ENCODE results near the gene CDH16. TPM values are rescaled to one million over a fixed set of nuclear protein-coding genes. Genes with fewer than 3 reads are reported as not detected.

CDH16 gene
- total RNA-seq, 1 donor from 2014 or later, result not detected

GRCh38 chr16:66917741-66918140 lies 944 bp downstream of the CDH16 start:
- intact Hi-C loops (cut with micrococcal nuclease), result no loop called here
- no peaks in the 10 kb centered on the region for H3K9me3 Mint-ChIP-seq
- no peaks in the 10 kb centered on the region for H3K36me3 Mint-ChIP-seq (ENCODE audit: low read depth)
- DNase-seq, result no peak
- H3K27ac Mint-ChIP-seq, result no peak overlapping the region
- H3K4me3 Mint-ChIP-seq, result no peak overlapping the region
- peaks cover 19% of the 10 kb centered on the region for H3K27me3 Mint-ChIP-seq
- no peaks in the 10 kb centered on the region for H3K4me1 Mint-ChIP-seq

DNA sequence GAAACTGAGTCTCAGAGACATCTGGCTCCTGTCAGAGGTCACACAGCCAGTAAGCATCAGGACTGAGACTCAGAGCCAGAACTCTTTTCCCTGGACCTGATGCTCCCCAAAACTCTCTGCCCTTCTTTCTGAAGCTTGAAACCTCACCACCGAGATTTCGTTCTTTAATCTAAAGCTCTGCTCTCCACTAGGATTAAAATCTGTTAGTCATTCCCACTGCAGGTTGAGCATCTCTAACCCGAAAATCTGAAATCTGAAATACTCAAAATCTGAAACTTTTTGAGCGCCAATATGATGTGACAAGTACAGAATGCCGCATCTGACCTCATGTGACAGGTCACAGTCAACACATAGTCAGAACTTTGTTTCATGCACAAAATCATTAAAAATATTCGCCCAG lies 2.2 kb downstream of the CDH16 start:
- Mint-ChIP-seq H3K27me3 (peaks cover 19% of the 10 kb centered on the region), H3K4me3 (no peak overlapping the region), H3K36me3 (ENCODE audit: low read depth) (no peaks in the 10 kb centered on the region), H3K4me1 (no peaks in the 10 kb centered on the region), H3K9me3 (no peaks in the 10 kb centered on the region), H3K27ac (no peak overlapping the region)
- DNase-seq, result no peak
- intact Hi-C loops (cut with micrococcal nuclease), result no loop called here

DNA sequence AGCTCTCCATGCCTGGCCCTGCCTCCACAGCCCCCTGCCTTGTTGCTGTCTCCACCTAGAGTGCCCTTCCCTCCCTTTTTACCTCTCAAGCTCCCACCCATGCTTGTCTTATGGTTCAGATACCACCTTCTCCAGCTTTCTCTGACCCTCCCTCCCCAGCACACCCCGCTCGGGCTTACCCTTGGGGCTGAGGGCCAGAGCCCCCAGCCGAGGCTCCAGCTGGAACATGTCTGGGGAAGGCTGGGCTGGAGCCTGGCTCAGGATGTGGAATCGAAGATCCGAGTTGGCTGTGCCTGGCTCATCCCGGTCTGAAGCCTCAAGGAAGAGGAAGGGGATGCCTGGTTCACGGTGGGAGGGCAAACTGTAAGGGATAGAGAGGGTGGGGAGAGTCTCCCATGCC lies 3.6 kb downstream of the CDH16 start:
- Mint-ChIP-seq H3K9me3 (no peaks in the 10 kb centered on the region), H3K36me3 (ENCODE audit: low read depth) (no peaks in the 10 kb centered on the region), H3K27me3 (peaks cover 11% of the 10 kb centered on the region), H3K27ac (no peak overlapping the region), H3K4me3 (no peak overlapping the region), H3K4me1 (no peaks in the 10 kb centered on the region)
- DNase-seq, result no peak
- intact Hi-C loops (cut with micrococcal nuclease), result no loop called here

GRCh38 chr16:66914541-66914940 lies 4.1 kb downstream of the CDH16 start:
- no peaks in the 10 kb centered on the region for H3K36me3 Mint-ChIP-seq (ENCODE audit: low read depth)
- no peak for DNase-seq
- peak overlapping the region; percentile 3 for H3K27ac Mint-ChIP-seq
- intact Hi-C loops (cut with micrococcal nuclease), result no loop called here
- peaks cover 8% of the 10 kb centered on the region for H3K27me3 Mint-ChIP-seq
- H3K9me3 Mint-ChIP-seq, result no peaks in the 10 kb centered on the region
- H3K4me3 Mint-ChIP-seq, result no peak overlapping the region
- no peaks in the 10 kb centered on the region for H3K4me1 Mint-ChIP-seq

- Mint-ChIP-seq H3K9me3 (no peaks in the 10 kb centered on the region), H3K36me3 (ENCODE audit: low read depth) (no peaks in the 10 kb centered on the region), H3K4me3 (no peak overlapping the region), H3K4me1 (no peaks in the 10 kb centered on the region), H3K27ac (no peak overlapping the region), H3K27me3 (peaks cover 8% of the 10 kb centered on the region)
- DNase-seq, result no peak
- intact Hi-C loops (cut with micrococcal nuclease), result no loop called here
Observed at GRCh38 chr16:66913711-66914110, 5.0 kb downstream of the CDH16 start.

- Mint-ChIP-seq H3K4me1 (no peaks in the 10 kb centered on the region), H3K27me3 (peaks cover 8% of the 10 kb centered on the region), H3K27ac (no peak overlapping the region), H3K9me3 (no peaks in the 10 kb centered on the region), H3K36me3 (ENCODE audit: low read depth) (no peaks in the 10 kb centered on the region), H3K4me3 (no peak overlapping the region)
- no peak for DNase-seq
- intact Hi-C loops (cut with micrococcal nuclease), result no loop called here
Observed at GRCh38 chr16:66913081-66913480, 5.6 kb downstream of the CDH16 start.

DNA sequence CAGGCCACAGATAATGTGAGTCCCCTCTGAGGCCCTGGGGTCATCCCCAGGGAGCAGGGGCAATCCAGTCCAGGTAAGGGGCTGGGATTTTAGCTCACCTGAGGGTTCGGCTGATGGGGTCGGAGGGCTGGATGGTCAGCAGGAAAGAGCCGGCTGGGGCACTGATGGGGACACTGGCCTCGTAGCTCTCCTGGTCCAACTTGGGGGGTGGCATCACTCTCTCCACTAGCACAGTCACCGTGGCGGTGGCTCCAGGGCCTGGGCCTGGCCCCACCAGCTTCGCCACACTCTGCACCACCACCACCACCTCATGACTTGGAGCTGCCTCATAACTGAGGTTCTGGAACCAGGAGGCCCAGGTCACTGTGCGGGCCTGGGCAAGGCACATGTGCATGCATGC lies 6.9 kb downstream of the CDH16 start:
- H3K36me3 Mint-ChIP-seq (ENCODE audit: low read depth), result no peaks in the 10 kb centered on the region
- intact Hi-C loops (cut with micrococcal nuclease), result no loop called here
- peaks cover 8% of the 10 kb centered on the region for H3K27me3 Mint-ChIP-seq
- no peak overlapping the region for H3K27ac Mint-ChIP-seq
- no peak for DNase-seq
- H3K4me1 Mint-ChIP-seq, result peaks cover 2% of the 10 kb centered on the region
- H3K4me3 Mint-ChIP-seq, result no peak overlapping the region
- H3K9me3 Mint-ChIP-seq, result no peaks in the 10 kb centered on the region

- Mint-ChIP-seq H3K4me1 (peaks cover 5% of the 10 kb centered on the region), H3K27ac (no peak overlapping the region), H3K36me3 (ENCODE audit: low read depth) (no peaks in the 10 kb centered on the region), H3K27me3 (peaks cover 6% of the 10 kb centered on the region), H3K4me3 (no peak overlapping the region), H3K9me3 (no peaks in the 10 kb centered on the region)
- intact Hi-C loops (cut with micrococcal nuclease), result no loop called here
- DNase-seq, result no peak
Observed at GRCh38 chr16:66911112-66911511, 7.6 kb downstream of the CDH16 start.

DNA sequence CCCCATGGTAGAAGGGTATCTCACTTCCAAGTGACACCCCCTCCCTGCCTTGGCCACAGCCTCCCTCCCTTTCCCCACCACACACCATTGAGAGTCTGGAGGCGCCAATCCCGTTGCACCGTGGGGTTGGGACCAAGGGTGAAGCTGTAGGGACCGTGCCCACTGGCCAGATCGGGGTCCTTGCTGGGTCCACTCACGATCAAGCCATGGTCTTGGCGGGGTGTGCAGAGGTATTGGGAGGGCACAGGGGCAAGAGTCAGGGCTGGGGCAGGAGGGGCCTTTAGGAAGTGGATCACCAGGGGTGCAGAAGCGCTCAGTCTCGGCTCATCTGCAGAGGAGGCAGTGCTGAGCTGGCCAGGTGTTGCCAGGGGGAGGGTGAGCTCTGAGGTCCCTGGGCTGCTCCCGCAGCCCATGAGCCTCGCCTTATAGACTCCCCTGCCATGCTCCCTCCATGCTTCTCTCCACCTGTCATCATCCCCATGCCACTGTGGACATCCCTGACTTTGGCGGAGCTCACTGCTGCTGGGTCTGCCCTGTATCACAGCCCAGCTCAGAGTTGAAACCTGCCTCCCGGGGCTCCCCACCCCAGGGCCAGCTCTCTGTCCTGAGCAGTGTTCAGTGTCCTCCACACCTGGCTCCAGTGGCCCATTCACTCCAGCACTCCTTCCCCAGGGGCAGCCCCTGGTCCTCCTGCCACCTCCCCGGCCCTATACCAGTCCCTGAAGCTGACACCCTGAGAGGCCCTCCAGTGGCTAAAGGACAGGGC lies 8.3 kb downstream of the CDH16 start:
- intact Hi-C loops (cut with micrococcal nuclease), result no loop called here
- no peaks in the 10 kb centered on the region for H3K36me3 Mint-ChIP-seq (ENCODE audit: low read depth)
- H3K4me1 Mint-ChIP-seq, result peaks cover 9% of the 10 kb centered on the region
- DNase-seq, result no peak
- H3K9me3 Mint-ChIP-seq, result no peaks in the 10 kb centered on the region
- peaks cover 3% of the 10 kb centered on the region for H3K27me3 Mint-ChIP-seq
- no peak overlapping the region for H3K4me3 Mint-ChIP-seq
- H3K27ac Mint-ChIP-seq, result no peak overlapping the region

DNA sequence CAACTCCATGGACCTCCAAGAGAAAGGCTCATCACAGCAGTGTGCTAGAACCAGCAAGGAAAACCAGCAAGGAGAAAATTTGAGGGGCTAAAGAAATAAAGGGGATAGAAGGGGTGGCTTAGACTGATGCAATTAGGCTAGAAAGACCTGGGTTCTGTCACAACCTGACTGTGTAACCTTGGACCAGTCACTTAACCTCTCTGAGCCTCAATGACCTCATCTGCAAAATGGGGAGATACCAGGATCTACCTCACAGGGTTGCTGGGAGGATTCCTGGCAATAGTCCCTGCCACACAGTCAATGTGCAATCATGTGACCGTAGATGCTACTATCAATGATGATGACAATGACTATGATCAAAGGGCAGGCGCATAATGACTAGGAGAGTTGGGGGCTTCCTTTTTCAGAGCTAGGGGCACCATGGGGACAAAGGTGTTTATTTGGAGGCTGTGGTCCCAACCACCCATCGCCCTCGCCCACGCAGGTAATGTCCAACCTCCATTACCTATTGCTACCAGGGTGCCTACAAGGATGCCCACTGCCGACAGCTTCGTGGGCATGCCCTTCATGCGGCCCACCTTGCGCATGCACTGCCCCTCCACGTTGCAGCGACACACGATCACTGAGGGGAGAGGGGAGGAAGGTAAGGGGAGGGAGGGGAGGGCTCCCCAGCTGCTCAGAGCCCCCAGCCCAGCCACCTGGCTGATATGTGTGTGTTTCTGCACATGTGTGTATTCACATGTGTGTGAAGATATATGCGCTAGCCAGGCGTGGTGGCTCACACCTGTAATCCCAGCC lies 9.7 kb downstream of the CDH16 start:
- intact Hi-C loops (cut with micrococcal nuclease), result no loop called here
- Mint-ChIP-seq H3K27me3 (no peaks in the 10 kb centered on the region), H3K4me3 (no peak overlapping the region), H3K9me3 (no peaks in the 10 kb centered on the region), H3K4me1 (peaks cover 9% of the 10 kb centered on the region), H3K36me3 (ENCODE audit: low read depth) (no peaks in the 10 kb centered on the region), H3K27ac (no peak overlapping the region)
- no peak for DNase-seq

DNA sequence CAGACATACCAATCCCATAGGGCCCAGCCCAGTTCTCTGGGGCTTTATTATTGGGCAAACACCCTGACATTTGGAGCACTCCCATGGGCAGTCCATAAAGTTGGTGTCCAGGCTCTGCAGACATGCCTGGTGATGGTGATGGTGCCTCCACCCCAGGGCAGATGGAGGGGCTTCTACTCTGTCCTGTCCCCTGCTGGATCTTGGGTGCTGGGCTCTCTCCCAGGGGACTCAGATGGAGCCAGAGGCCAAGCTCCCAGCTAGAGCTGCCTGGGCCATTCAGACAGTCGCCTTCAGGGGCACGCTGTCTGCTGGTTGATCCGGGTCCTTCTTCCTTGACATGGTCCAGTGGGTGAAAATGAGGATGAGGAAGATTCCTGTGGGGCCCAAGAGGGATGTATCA lies 10.6 kb downstream of the CDH16 start:
- intact Hi-C loops (cut with micrococcal nuclease), result no loop called here

GRCh38 chr16:66906916-66907836 lies 11.5 kb downstream of the CDH16 start:
- Mint-ChIP-seq H3K36me3 (ENCODE audit: low read depth) (no peaks in the 10 kb centered on the region), H3K27me3 (no peaks in the 10 kb centered on the region), H3K9me3 (no peaks in the 10 kb centered on the region), H3K4me3 (no peak overlapping the region), H3K27ac (no peak overlapping the region), H3K4me1 (peaks cover 9% of the 10 kb centered on the region)
- intact Hi-C loops (cut with micrococcal nuclease), result no loop called here
- no peak for DNase-seq

More for the DNA sequence above, 10.6 kb downstream of the CDH16 start:
- no peak for DNase-seq
- Mint-ChIP-seq H3K27me3 (no peaks in the 10 kb centered on the region), H3K4me1 (peaks cover 9% of the 10 kb centered on the region), H3K4me3 (no peak overlapping the region), H3K36me3 (ENCODE audit: low read depth) (no peaks in the 10 kb centered on the region), H3K27ac (no peak overlapping the region), H3K9me3 (no peaks in the 10 kb centered on the region)

GRCh38 chr16:66905633-66906539 lies 12.8 kb downstream of the CDH16 start:
- intact Hi-C loops (cut with micrococcal nuclease), result no loop called here
- Mint-ChIP-seq H3K4me1 (peaks cover 9% of the 10 kb centered on the region), H3K36me3 (ENCODE audit: low read depth) (no peaks in the 10 kb centered on the region), H3K4me3 (no peak overlapping the region), H3K9me3 (no peaks in the 10 kb centered on the region), H3K27ac (no peak overlapping the region), H3K27me3 (no peaks in the 10 kb centered on the region)
- peak; percentile 86 for DNase-seq

Measured in activated CD4-positive, alpha-beta T cell treated with anti-CD3 and anti-CD28 coated beads, Interleukin-2, amount 10 ng/mL, durations not matched to agents 24 days and 14 days (primary cell).